Measurements from ENCODE around the gene CTSK. TPM values are rescaled to one million over a fixed set of nuclear protein-coding genes. Genes with fewer than 3 reads are reported as not detected.
A peak's percentile ranks its signal among the peaks of the same experiment; 100 is the strongest.
"Not testable (repeated sequence)": the region's sequence is repeated elsewhere in the genome, so short reads cannot be mapped to it uniquely, and the experiment has no call there.

CTSK gene
- total and polyA plus RNA-seq, 9 donors: 42.9 to 110 (median 58.3) TPM

DNA sequence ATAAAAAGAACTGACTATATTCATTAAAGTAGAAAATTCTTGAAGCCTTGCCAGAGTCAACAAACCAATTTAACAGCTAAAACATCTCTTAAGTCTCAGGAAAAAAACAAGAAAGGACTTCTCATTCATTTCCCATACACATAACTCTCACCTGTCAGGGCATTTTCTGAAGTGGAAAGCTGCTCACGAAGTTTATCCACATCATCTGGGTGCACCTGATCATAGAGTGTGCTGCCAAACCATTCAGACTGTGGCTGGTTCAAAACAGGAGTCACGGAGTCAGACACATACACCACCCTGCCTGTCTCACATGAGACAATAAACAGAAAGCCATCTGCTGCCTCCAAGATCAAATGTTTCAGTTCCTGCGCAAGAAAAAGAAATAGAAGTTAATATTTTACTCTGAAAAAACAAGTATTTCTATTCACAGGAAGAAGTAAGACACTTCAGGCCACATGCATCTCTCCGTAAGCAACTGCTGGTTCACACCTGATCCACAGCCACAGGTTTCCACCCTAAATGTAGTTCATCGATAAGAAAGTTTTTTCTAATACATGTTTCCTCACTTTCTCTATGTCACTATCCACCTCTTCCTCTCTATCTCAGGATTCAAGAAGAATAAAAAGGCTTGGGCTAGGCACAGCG lies 28.2 kb upstream of the CTSK start:
- H3K4me3 ChIP-seq (ENCODE audit: low read length): no peak overlapping the region
- H3K9me3 ChIP-seq (replicated peaks; ENCODE audit: control insufficient read depth, low read depth, low read length): no peaks in the 10 kb centered on the region
- H3K36me3 ChIP-seq (ENCODE audit: control insufficient read depth, insufficient read depth, low read length): peaks cover 39% of the 10 kb centered on the region
- no peaks in the 10 kb centered on the region for H3K27me3 ChIP-seq (ENCODE audit: control insufficient read depth, insufficient read depth, low read length)
- DNase-seq: no peak
- no peaks in the 10 kb centered on the region for H3K4me1 ChIP-seq (ENCODE audit: control insufficient read depth, insufficient read depth, low read length)
- H3K27ac ChIP-seq (ENCODE audit: low read length): no peak overlapping the region
- 85% methylated on average over 2 of the region's 6 CpGs for WGBS (ENCODE audit: insufficient coverage)

DNA sequence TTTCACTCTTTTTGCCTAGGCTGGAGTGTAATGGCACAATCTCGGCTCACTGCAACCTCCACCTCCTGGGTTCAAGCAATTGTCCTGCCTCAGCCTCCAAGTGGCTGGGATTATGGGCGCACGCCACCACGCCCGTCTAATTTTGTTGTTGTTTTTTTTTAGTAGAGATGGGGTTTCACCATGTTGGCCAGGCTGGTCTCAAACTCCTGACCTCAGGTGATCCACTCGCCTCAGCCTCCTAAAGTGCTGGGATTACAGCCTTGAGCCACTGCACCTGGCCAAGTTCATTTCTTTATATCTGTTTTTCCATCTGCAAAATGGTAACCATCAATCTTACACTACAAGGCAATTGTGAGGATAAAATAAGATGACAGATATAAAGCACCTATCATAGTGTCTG lies 25.9 kb upstream of the CTSK start:
- not testable (repeated sequence) for H3K9me3 ChIP-seq (replicated peaks; ENCODE audit: control insufficient read depth, low read depth, low read length); H3K27me3 ChIP-seq (ENCODE audit: control insufficient read depth, insufficient read depth, low read length); H3K4me3 ChIP-seq (ENCODE audit: low read length); H3K27ac ChIP-seq (ENCODE audit: low read length); H3K4me1 ChIP-seq (ENCODE audit: control insufficient read depth, insufficient read depth, low read length); DNase-seq
- WGBS (ENCODE audit: insufficient coverage): no CpG with 5 or more reads among the region's 6 CpGs
- peaks cover 38% of the 10 kb centered on the region for H3K36me3 ChIP-seq (ENCODE audit: control insufficient read depth, insufficient read depth, low read length)

DNA sequence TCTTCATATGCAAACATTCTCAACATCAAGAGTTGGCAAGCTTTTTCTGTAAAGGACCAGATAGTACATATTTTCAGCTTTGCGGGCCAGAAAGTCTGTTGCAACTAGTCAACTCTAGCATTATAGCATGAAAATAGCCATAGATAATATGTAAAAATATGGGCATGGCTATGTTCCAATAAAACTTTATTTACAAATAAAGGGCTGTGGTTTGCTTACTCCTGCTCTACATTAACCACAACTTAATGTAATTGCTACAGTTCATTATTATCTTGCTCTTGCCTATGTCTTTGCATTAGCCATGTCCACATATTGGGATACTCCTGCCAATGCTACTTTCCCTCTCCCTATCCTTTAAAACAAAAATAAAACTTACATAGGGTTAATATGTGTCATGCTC lies 24.5 kb upstream of the CTSK start:
- WGBS (ENCODE audit: insufficient coverage): no CpG with 5 or more reads among the region's 1 CpG
- H3K27ac ChIP-seq (ENCODE audit: low read length): no peak overlapping the region
- no peaks in the 10 kb centered on the region for H3K4me1 ChIP-seq (ENCODE audit: control insufficient read depth, insufficient read depth, low read length)
- no peak for DNase-seq
- H3K27me3 ChIP-seq (ENCODE audit: control insufficient read depth, insufficient read depth, low read length): no peaks in the 10 kb centered on the region
- H3K9me3 ChIP-seq (replicated peaks; ENCODE audit: control insufficient read depth, low read depth, low read length): no peaks in the 10 kb centered on the region
- H3K36me3 ChIP-seq (ENCODE audit: control insufficient read depth, insufficient read depth, low read length): peaks cover 41% of the 10 kb centered on the region
- H3K4me3 ChIP-seq (ENCODE audit: low read length): no peak overlapping the region

DNA sequence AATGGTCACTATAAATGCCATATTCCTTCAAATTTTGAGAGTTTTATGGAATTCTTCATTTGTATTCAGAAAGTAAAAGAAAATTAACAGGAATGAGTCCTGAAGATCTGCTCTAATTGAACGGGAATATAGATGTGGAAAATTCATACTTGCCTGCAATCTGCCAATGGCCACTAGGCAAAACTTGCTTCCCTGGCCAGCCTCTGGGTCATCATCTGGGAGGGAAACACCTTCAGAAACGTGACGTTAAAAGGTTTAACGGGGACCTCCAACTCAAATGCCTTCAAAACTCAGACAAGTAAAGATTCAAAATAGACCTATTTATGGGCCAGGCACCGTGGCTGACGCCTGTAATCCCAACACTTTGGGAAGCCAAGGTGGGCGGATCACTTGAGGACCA lies 21.7 kb upstream of the CTSK start:
- WGBS (ENCODE audit: insufficient coverage): 77% methylated on average over 5 of the region's 7 CpGs
- peaks cover 45% of the 10 kb centered on the region for H3K36me3 ChIP-seq (ENCODE audit: control insufficient read depth, insufficient read depth, low read length)

DNA sequence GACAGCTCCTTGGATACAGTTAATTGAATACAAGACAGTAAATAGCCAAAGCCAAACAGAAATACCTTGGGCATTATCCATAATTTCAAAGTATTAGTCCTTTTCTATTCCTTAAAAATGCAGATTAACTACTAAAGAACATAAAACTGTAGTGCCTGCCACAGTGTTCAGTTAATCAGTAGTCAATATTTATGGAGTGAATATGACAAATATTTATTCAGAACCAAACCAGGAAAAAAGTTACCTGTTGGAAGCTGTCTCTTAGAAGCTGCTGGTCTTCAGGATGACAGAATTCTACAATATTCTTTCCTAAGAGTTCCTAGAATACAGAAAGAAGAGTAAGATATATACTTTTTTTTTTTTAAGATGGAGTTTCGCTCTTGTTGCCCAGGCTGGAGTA lies 18.2 kb upstream of the CTSK start:
- Histone ChIP-seq H3K36me3 (ENCODE audit: control insufficient read depth, insufficient read depth, low read length) (peaks cover 38% of the 10 kb centered on the region), H3K4me1 (ENCODE audit: control insufficient read depth, insufficient read depth, low read length) (no peaks in the 10 kb centered on the region), H3K4me3 (ENCODE audit: low read length) (no peak overlapping the region), H3K27me3 (ENCODE audit: control insufficient read depth, insufficient read depth, low read length) (no peaks in the 10 kb centered on the region), H3K27ac (ENCODE audit: low read length) (no peak overlapping the region), H3K9me3 (replicated peaks; ENCODE audit: control insufficient read depth, low read depth, low read length) (no peaks in the 10 kb centered on the region)
- DNase-seq: no peak
- no CpG with 5 or more reads among the region's 1 CpG for WGBS (ENCODE audit: insufficient coverage)

More for the DNA sequence above, 21.7 kb upstream of the CTSK start:
- Histone ChIP-seq H3K4me1 (ENCODE audit: control insufficient read depth, insufficient read depth, low read length) (no peaks in the 10 kb centered on the region), H3K4me3 (ENCODE audit: low read length) (no peak overlapping the region), H3K27ac (ENCODE audit: low read length) (no peak overlapping the region), H3K9me3 (replicated peaks; ENCODE audit: control insufficient read depth, low read depth, low read length) (no peaks in the 10 kb centered on the region), H3K27me3 (ENCODE audit: control insufficient read depth, insufficient read depth, low read length) (no peaks in the 10 kb centered on the region)
- no peak for DNase-seq

DNA sequence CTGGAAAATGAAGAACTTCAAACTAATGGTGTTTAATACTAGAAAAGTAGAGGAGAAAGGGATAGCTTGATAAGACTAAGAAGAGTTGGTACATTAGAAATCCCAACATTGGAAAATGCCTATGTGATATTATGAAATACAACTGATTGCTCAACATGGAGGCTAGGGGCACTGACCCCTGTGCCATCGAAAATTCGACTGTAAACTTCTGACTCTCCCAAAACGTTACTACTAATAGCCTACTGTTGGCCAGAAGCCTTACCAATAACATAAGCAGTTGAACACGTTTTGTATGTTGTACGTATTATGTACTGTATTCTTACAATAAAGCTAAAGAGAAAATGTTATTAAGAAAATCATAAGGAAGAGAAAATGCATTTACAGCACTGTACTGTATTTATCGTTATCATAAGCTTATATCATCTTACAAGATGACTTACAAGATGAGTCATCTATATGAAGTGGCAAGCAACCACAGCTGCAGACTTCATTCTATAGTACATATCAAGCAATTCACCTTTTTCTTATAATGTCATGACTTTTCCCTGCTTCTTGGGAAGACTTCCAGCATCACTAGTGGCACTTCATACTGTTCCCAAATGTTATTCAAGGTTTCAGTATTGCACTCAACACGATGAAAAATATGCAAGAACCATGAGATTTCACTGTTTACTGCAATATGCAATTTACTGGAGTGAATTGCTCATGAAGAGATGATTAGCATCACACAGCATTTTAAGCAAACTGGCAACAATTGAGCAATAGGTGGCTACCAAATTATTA lies 12.9 kb upstream of the CTSK start:
- Histone ChIP-seq H3K4me3 (ENCODE audit: low read length) (no peak overlapping the region), H3K9me3 (replicated peaks; ENCODE audit: control insufficient read depth, low read depth, low read length) (no peaks in the 10 kb centered on the region), H3K4me1 (ENCODE audit: control insufficient read depth, insufficient read depth, low read length) (no peaks in the 10 kb centered on the region), H3K27ac (ENCODE audit: low read length) (no peak overlapping the region), H3K36me3 (ENCODE audit: control insufficient read depth, insufficient read depth, low read length) (peaks cover 46% of the 10 kb centered on the region), H3K27me3 (ENCODE audit: control insufficient read depth, insufficient read depth, low read length) (no peaks in the 10 kb centered on the region)
- DNase-seq: no peak
- no CpG with 5 or more reads among the region's 7 CpGs for WGBS (ENCODE audit: insufficient coverage)

DNA sequence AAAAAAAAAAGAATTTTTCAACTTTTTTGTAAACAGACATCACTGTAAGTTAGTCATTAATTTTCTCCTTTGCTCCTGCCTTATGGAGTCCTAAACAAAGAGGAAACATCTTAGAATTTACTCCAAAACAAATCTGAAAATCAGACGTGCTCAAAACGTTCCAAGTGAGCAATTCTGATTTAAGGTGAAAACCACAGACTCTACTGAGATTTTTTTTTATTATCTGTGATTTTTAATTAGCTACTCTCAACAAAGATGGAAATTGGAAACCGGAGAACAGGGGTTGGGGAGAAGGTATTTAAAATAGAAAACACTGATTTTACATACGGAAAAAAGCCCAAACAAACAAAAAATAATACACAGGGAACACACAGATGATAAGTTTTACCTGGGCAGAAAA lies 7.8 kb upstream of the CTSK start:
- H3K4me1 ChIP-seq (ENCODE audit: control insufficient read depth, insufficient read depth, low read length): no peaks in the 10 kb centered on the region
- WGBS (ENCODE audit: insufficient coverage): no CpG with 5 or more reads among the region's 4 CpGs
- H3K36me3 ChIP-seq (ENCODE audit: control insufficient read depth, insufficient read depth, low read length): peaks cover 61% of the 10 kb centered on the region
- no peaks in the 10 kb centered on the region for H3K9me3 ChIP-seq (replicated peaks; ENCODE audit: control insufficient read depth, low read depth, low read length)
- no peak overlapping the region for H3K4me3 ChIP-seq (ENCODE audit: low read length)
- no peak overlapping the region for H3K27ac ChIP-seq (ENCODE audit: low read length)
- no peak for DNase-seq
- H3K27me3 ChIP-seq (ENCODE audit: control insufficient read depth, insufficient read depth, low read length): no peaks in the 10 kb centered on the region

DNA sequence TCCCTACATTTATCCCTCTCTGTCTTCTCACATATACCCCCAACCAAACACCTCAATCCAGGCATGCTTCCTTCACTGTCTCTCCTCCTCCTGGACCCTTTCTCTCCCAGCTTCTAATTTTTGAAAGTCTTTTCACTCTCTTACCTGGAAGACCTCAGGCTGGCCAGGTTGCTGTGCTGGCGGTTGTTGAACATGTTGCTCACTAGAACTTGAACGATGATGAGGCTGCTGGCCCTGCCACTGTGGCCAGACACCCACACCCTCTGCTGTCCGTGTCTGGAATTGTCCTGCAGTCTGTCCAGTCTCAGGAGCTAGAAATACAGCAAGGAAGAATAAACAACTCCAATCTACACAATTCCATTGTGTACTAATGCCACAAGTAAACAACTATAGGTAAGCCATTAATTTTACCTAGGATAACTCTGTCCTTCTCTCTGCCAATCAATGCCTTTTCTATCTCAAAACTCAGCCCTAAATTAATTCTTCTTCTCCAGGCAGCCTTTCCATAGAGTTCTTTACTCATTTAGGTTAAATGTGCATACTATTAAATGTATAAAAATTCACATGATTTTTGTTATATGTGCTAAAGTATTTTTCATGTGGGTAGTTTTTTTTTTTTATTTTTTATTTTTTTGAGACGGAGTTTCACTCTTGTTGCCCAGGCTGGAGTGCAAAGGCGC lies 5.1 kb upstream of the CTSK start:
- Histone ChIP-seq H3K27me3 (ENCODE audit: control insufficient read depth, insufficient read depth, low read length) (no peaks in the 10 kb centered on the region), H3K36me3 (ENCODE audit: control insufficient read depth, insufficient read depth, low read length) (peaks cover 57% of the 10 kb centered on the region), H3K27ac (ENCODE audit: low read length) (no peak overlapping the region), H3K4me1 (ENCODE audit: control insufficient read depth, insufficient read depth, low read length) (no peaks in the 10 kb centered on the region), H3K9me3 (replicated peaks; ENCODE audit: control insufficient read depth, low read depth, low read length) (no peaks in the 10 kb centered on the region), H3K4me3 (ENCODE audit: low read length) (no peak overlapping the region)
- WGBS (ENCODE audit: insufficient coverage): 100% methylated on average over 2 of the region's 5 CpGs
- peak; percentile 69 for DNase-seq

DNA sequence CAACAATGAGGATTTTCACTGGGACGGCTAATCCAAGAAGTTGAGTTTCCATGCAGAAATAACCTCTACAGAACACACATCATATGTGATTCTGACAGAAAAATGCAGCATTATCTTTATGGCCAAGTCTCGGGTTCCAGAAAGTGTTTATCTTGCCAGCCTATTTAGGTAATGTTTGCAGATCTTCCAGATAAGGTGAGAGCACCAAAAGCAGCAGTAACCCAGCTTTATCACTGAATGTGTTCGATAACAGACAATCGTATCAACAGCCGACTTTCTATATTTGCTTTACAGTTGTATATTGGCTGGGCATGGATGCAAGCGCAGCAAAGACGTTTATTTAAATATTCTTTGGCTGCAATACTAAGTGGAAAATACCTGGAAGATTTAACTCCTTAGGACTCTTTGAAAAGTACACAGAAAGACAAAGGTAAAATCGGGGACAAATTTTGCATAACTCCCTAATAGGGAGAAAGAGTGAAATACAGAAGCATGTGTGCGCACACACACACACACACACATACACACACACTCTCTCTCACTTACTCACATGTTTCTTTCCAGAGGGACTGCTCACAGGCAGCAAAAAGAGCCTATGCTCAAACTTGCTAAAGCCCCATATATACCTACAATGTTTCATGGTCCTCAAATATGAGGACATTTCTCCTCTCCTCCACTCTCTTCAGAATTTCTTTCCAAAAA lies 3.0 kb upstream of the CTSK start:
- Histone ChIP-seq H3K27ac (ENCODE audit: low read length) (no peak overlapping the region), H3K36me3 (ENCODE audit: control insufficient read depth, insufficient read depth, low read length) (peaks cover 41% of the 10 kb centered on the region), H3K27me3 (ENCODE audit: control insufficient read depth, insufficient read depth, low read length) (no peaks in the 10 kb centered on the region), H3K4me3 (ENCODE audit: low read length) (no peak overlapping the region), H3K9me3 (replicated peaks; ENCODE audit: control insufficient read depth, low read depth, low read length) (no peaks in the 10 kb centered on the region), H3K4me1 (ENCODE audit: control insufficient read depth, insufficient read depth, low read length) (peaks cover 3% of the 10 kb centered on the region)
- WGBS (ENCODE audit: insufficient coverage): 45% methylated on average over 2 of the region's 9 CpGs
- no peak for DNase-seq

DNA sequence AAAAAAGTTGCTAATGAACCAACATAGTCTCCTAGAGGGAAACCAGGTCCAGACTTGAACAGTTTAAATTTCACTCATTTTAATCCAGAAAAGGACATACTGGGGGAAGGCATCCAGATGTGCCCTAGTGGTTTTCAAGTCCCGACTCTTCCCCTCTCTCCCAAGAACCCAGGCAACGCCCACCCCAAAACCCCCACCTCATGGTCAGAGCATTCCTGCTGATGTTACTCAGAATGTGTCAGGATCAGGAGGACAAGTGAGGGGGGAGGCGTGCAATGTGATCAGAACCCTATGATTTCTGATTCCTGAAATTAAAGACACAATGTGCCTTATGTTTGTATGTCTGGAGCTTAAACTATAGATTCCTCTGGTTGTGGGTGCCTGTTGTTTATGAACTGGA lies 1.6 kb upstream of the CTSK start:
- no CpG with 5 or more reads among the region's 3 CpGs for WGBS (ENCODE audit: insufficient coverage)

More for the DNA sequence above, 1.6 kb upstream of the CTSK start:
- H3K27ac ChIP-seq (ENCODE audit: low read length): no peak overlapping the region
- peaks cover 38% of the 10 kb centered on the region for H3K36me3 ChIP-seq (ENCODE audit: control insufficient read depth, insufficient read depth, low read length)
- H3K4me1 ChIP-seq (ENCODE audit: control insufficient read depth, insufficient read depth, low read length): peaks cover 3% of the 10 kb centered on the region
- no peak overlapping the region for H3K4me3 ChIP-seq (ENCODE audit: low read length)
- DNase-seq: no peak
- no peaks in the 10 kb centered on the region for H3K9me3 ChIP-seq (replicated peaks; ENCODE audit: control insufficient read depth, low read depth, low read length)
- no peaks in the 10 kb centered on the region for H3K27me3 ChIP-seq (ENCODE audit: control insufficient read depth, insufficient read depth, low read length)
